Trophoblast cell (in vitro differentiated cells and primary cell): ENCODE data around the gene ACTN2.

Experiments used
- DNase-seq, 2 donors: peaks; one replicate each; pipeline ENCODE4 v3.0.0-alpha.2; 2016
- H2AFZ ChIP-seq: 2 replicates; pipeline ENCODE4 v1.6.1; 2013; ENCODE audit warnings: low read length, moderate library complexity, mild to moderate bottlenecking; ENCODE audit not compliant: insufficient read depth, poor library complexity
- H2AK5ac ChIP-seq: 2 replicates; pipeline ENCODE4 v1.6.1; 2013; ENCODE audit warnings: mild to moderate bottlenecking, low read length
- H2BK120ac ChIP-seq: 2 replicates; pipeline ENCODE4 v1.6.1; 2013; ENCODE audit warnings: low read length, mild to moderate bottlenecking, moderate library complexity; ENCODE audit not compliant: insufficient read depth, poor library complexity
- H2BK12ac ChIP-seq: 2 replicates; pipeline ENCODE4 v1.6.1; 2013; ENCODE audit warnings: mild to moderate bottlenecking, low read length, moderate library complexity
- H2BK5ac ChIP-seq: 2 replicates; pipeline ENCODE4 v1.6.1; 2013; ENCODE audit warnings: low read length, low read depth, moderate library complexity, mild to moderate bottlenecking; ENCODE audit not compliant: poor library complexity
- H3K14ac ChIP-seq: 2 replicates; pipeline ENCODE4 v1.6.1; 2013; ENCODE audit warnings: mild to moderate bottlenecking, low read length
- H3K18ac ChIP-seq: 2 replicates; pipeline ENCODE4 v1.6.1; 2013; ENCODE audit warnings: mild to moderate bottlenecking, low read length
- H3K23ac ChIP-seq: 2 replicates; pipeline ENCODE4 v1.6.1; 2013; ENCODE audit warnings: low read length
- H3K27ac ChIP-seq: 2 replicates; pipeline ENCODE4 v1.5.1; 2013; ENCODE audit warnings: low read depth, mild to moderate bottlenecking, inconsistent platforms, low read length, moderate library complexity
- H3K27me3 ChIP-seq: 2 replicates; pipeline ENCODE4 v1.6.1; 2013; ENCODE audit warnings: inconsistent platforms, mild to moderate bottlenecking, low read length, moderate library complexity; ENCODE audit not compliant: insufficient read depth
- H3K36me3 ChIP-seq, 2 experiments: 1 replicate in 1 of 2; 2 replicates in 1 of 2; pipeline ENCODE4 v1.6.1; 2013; ENCODE audit warnings: low read length in 2 of 2, mild to moderate bottlenecking in 2 of 2, moderate library complexity in 1 of 2; ENCODE audit not compliant: insufficient read depth in 2 of 2, control insufficient read depth in 1 of 2
- H3K4ac ChIP-seq: 2 replicates; pipeline ENCODE4 v1.6.1; 2013; ENCODE audit warnings: low read depth, mild to moderate bottlenecking, low read length, moderate library complexity
- H3K4me1 ChIP-seq, 2 experiments: 1 replicate in 1 of 2; 2 replicates in 1 of 2; pipeline ENCODE4 v1.6.1; 2013; ENCODE audit warnings: low read length in 2 of 2, mild to moderate bottlenecking in 2 of 2, moderate library complexity in 1 of 2; ENCODE audit not compliant: insufficient read depth in 2 of 2, control insufficient read depth in 1 of 2
- H3K4me2 ChIP-seq: 2 replicates; pipeline ENCODE4 v1.6.1; 2013; ENCODE audit warnings: inconsistent platforms, mild to moderate bottlenecking, low read length, moderate library complexity
- H3K4me3 ChIP-seq: 2 replicates; pipeline ENCODE4 v1.5.1; 2013; ENCODE audit warnings: mild to moderate bottlenecking, low read depth, low read length, inconsistent platforms
- H3K79me1 ChIP-seq: one replicate; pipeline ENCODE4 v1.6.1; 2013; ENCODE audit warnings: low read length
- H3K79me2 ChIP-seq: 2 replicates; pipeline ENCODE4 v1.6.1; 2013; ENCODE audit warnings: low read length, mild to moderate bottlenecking; ENCODE audit not compliant: control insufficient read depth, insufficient read depth, poor library complexity
- H3K9ac ChIP-seq: 2 replicates; pipeline ENCODE4 v1.6.1; 2013; ENCODE audit warnings: mild to moderate bottlenecking, low read length
- H3K9me3 ChIP-seq: 2 replicates; pipeline ENCODE4 v1.6.1; 2013; ENCODE audit warnings: low read depth, mild to moderate bottlenecking, control low read depth, inconsistent platforms, low read length; ENCODE audit not compliant: insufficient read depth
- H4K12ac ChIP-seq: 2 replicates; pipeline ENCODE4 v1.6.1; 2013; ENCODE audit warnings: low read depth, mild to moderate bottlenecking, low read length, moderate library complexity
- H4K8ac ChIP-seq: 2 replicates; pipeline ENCODE4 v1.6.1; 2013; ENCODE audit warnings: low read depth, mild to moderate bottlenecking, low read length, moderate library complexity
- H4K91ac ChIP-seq: one replicate; pipeline ENCODE4 v1.6.1; 2013; ENCODE audit warnings: low read depth, mild to moderate bottlenecking, low read length, moderate library complexity
- WGBS: extraction: QIAGEN DNeasy Blood & Tissue Kit; methylation state at CpG from one replicate; pipeline ENCODE4 v1.1.7; 2013; ENCODE audit warnings: missing lambda C conversion rate; ENCODE audit not compliant: insufficient read length, insufficient coverage; ENCODE audit errors: extremely low coverage; 5-methylcytosine and 5-hydroxymethylcytosine counted together

The ACTN2 gene

GRCh38 chr1:236785477-236785876, 99.2 kb downstream of the ACTN2 start:
- no peak overlapping the region for H3K27ac ChIP-seq
- no peak overlapping the region for H3K4ac ChIP-seq
- no peak overlapping the region for H3K23ac ChIP-seq
- H3K14ac ChIP-seq = no peak overlapping the region
- no peak overlapping the region for H2BK12ac ChIP-seq
- H3K79me2 ChIP-seq = no peaks in the 10 kb centered on the region
- no peak overlapping the region for H2AK5ac ChIP-seq
- WGBS = no CpG with 5 or more reads among the region's 2 CpGs
- H3K79me1 ChIP-seq = no peaks in the 10 kb centered on the region
- H4K8ac ChIP-seq = no peak overlapping the region
- H2AFZ ChIP-seq = no peak overlapping the region
- H2BK5ac ChIP-seq = no peak overlapping the region
- H3K4me2 ChIP-seq = no peak overlapping the region
- H4K91ac ChIP-seq = no peak overlapping the region
- DNase-seq = no peak
- H3K18ac ChIP-seq = no peak overlapping the region
- no peaks in the 10 kb centered on the region for H3K9me3 ChIP-seq
- H3K27me3 ChIP-seq = no peaks in the 10 kb centered on the region
- no peak overlapping the region for H3K4me3 ChIP-seq
- H3K4me1 ChIP-seq = no peaks in the 10 kb centered on the region
- H4K12ac ChIP-seq = no peak overlapping the region
- H3K9ac ChIP-seq = no peak overlapping the region
- H2BK120ac ChIP-seq = no peak overlapping the region
- no peaks in the 10 kb centered on the region for H3K36me3 ChIP-seq

- Histone ChIP-seq H3K4me3 (no peak overlapping the region), H2BK5ac (no peak overlapping the region), H3K79me2 (no peaks in the 10 kb centered on the region), H2AFZ (no peak overlapping the region), H3K18ac (no peak overlapping the region), H3K4me1 (no peaks in the 10 kb centered on the region), H3K4me2 (no peak overlapping the region), H2BK120ac (no peak overlapping the region), H3K23ac (no peak overlapping the region), H4K12ac (no peak overlapping the region), H3K36me3 (no peaks in the 10 kb centered on the region), H2BK12ac (no peak overlapping the region), H3K9ac (no peak overlapping the region), H4K8ac (no peak overlapping the region), H3K9me3 (no peaks in the 10 kb centered on the region), H3K4ac (no peak overlapping the region), H3K27me3 (no peaks in the 10 kb centered on the region), H3K27ac (no peak overlapping the region), H3K79me1 (no peaks in the 10 kb centered on the region), H3K14ac (no peak overlapping the region), H2AK5ac (peak overlapping the region; percentile 7), H4K91ac (no peak overlapping the region)
- DNase-seq = no peak
- no CpG with 5 or more reads among the region's 16 CpGs for WGBS
These were observed 100.2 kb downstream of the ACTN2 start for GRCh38 chr1:236786453-236786852.

GRCh38 chr1:236794585-236795034, 108.3 kb downstream of the ACTN2 start:
- Histone ChIP-seq H3K4ac (peak overlapping the region; percentile 54), H4K91ac (peak overlapping the region; percentile 30)

GRCh38 chr1:236795035-236795756, 108.9 kb downstream of the ACTN2 start, which contains the start of gene MTR:
MTR (plus strand) TSS chr1:236795292; CDS start chr1:236795704, 412 bp downstream.
- Histone ChIP-seq H2AK5ac (no peak within 1 kb of the TSS), H3K9ac (peak within 1 kb of the TSS; percentile 87), H3K9me3 (no peaks in the 10 kb centered on the region), H2BK120ac (peak within 1 kb of the TSS; percentile 25), H3K79me2 (no peaks in the 10 kb centered on the region), H3K4me1 (no peaks in the 10 kb centered on the region), H4K12ac (peak within 1 kb of the TSS; percentile 91), H4K91ac (peak within 1 kb of the TSS; percentile 58), H3K14ac (peak within 1 kb of the TSS; percentile 22), H3K27me3 (no peaks in the 10 kb centered on the region), H3K4me3 (peak within 1 kb of the TSS; percentile 86), H2BK12ac (no peak within 1 kb of the TSS), H3K79me1 (peaks cover 7% of the 10 kb centered on the region), H3K4me2 (peak within 1 kb of the TSS; percentile 64), H2BK5ac (peak within 1 kb of the TSS; percentile 60), H3K18ac (peak within 1 kb of the TSS; percentile 22), H4K8ac (peak within 1 kb of the TSS; percentile 93), H3K23ac (no peak within 1 kb of the TSS), H3K27ac (peak within 1 kb of the TSS; percentile 79), H2AFZ (peak within 1 kb of the TSS; percentile 78), H3K4ac (peak within 1 kb of the TSS; percentile 54), H3K36me3 (no peaks in the 10 kb centered on the region)
- WGBS = no CpG with 5 or more reads among the region's 67 CpGs
- peak; percentile 98 to 99 for DNase-seq

More at GRCh38 chr1:236794585-236795034, 108.3 kb downstream of the ACTN2 start:
- peak overlapping the region; percentile 64 for H3K4me2 ChIP-seq
- no peak overlapping the region for H2BK12ac ChIP-seq
- H3K14ac ChIP-seq = no peak overlapping the region
- no CpG with 5 or more reads among the region's 11 CpGs for WGBS
- H3K9me3 ChIP-seq = no peaks in the 10 kb centered on the region
- no peak overlapping the region for H2BK5ac ChIP-seq
- peaks cover 7% of the 10 kb centered on the region for H3K79me1 ChIP-seq
- H3K79me2 ChIP-seq = no peaks in the 10 kb centered on the region
- H4K8ac ChIP-seq = peak overlapping the region; percentile 93
- no peak overlapping the region for H3K9ac ChIP-seq
- H2AFZ ChIP-seq = peak overlapping the region; percentile 78
- H3K36me3 ChIP-seq = no peaks in the 10 kb centered on the region
- H3K23ac ChIP-seq = no peak overlapping the region
- no peak overlapping the region for H3K18ac ChIP-seq
- no peak overlapping the region for H2AK5ac ChIP-seq
- H2BK120ac ChIP-seq = no peak overlapping the region
- no peaks in the 10 kb centered on the region for H3K27me3 ChIP-seq
- no peaks in the 10 kb centered on the region for H3K4me1 ChIP-seq
- H4K12ac ChIP-seq = peak overlapping the region; percentile 91
- DNase-seq = no peak
- H3K4me3 ChIP-seq = peak overlapping the region; percentile 62
- H3K27ac ChIP-seq = no peak overlapping the region
